GM13976 (cell line): ENCODE results near the gene RAB34.

Source experiments
- DNase-seq: peaks from one replicate; pipeline ENCODE4 v3.0.0; 2012; ENCODE audit warnings: low spot score
- in situ Hi-C: fragments of 300-500 bp; cut with MboI; formaldehyde crosslinking; loops from one replicate; pipeline ENCODE4 v1.12.0; 2022; ENCODE audit warnings: low sequenced_read_pairs, mixed read lengths, inconsistent platforms; ENCODE audit not compliant: unreplicated experiment
- TF ChIP-seq, protein P1 (sequence below): IDR thresholded peaks from 2 replicates; pipeline ENCODE4 v1.5.1; 2012; ENCODE audit warnings: borderline replicate concordance, mild to moderate bottlenecking; ENCODE audit not compliant: insufficient read depth; ENCODE audit errors: extremely low read depth, missing control alignments, control extremely low read depth

RAB34 gene

DNA sequence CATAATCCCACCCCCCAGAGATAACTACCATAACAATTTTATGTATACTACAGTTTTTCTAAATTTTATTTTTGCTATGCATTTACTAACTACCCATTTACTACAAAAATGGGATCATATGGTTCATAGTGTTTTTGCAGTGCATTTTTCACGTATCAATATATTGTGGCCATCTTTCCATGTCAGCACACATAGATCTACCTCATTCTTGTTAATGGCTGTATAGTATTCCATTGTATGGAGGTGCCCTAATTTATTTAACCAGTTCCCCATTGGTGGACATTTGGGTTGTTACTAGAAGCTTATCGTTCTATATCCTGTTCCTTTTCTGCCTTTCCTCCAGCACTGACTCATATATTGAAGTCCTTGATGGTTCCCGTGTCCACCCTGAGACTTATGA, 28.7 kb downstream of the RAB34 start:
- TF ChIP-seq, protein P1, sequence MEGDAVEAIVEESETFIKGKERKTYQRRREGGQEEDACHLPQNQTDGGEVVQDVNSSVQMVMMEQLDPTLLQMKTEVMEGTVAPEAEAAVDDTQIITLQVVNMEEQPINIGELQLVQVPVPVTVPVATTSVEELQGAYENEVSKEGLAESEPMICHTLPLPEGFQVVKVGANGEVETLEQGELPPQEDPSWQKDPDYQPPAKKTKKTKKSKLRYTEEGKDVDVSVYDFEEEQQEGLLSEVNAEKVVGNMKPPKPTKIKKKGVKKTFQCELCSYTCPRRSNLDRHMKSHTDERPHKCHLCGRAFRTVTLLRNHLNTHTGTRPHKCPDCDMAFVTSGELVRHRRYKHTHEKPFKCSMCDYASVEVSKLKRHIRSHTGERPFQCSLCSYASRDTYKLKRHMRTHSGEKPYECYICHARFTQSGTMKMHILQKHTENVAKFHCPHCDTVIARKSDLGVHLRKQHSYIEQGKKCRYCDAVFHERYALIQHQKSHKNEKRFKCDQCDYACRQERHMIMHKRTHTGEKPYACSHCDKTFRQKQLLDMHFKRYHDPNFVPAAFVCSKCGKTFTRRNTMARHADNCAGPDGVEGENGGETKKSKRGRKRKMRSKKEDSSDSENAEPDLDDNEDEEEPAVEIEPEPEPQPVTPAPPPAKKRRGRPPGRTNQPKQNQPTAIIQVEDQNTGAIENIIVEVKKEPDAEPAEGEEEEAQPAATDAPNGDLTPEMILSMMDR, result no peak
- DNase-seq, result no peak
- in situ Hi-C loops, result no loop called here

GRCh38 chr17:28688481-28688880, 29.2 kb downstream of the RAB34 start:
- in situ Hi-C loops, result no loop called here

DNA sequence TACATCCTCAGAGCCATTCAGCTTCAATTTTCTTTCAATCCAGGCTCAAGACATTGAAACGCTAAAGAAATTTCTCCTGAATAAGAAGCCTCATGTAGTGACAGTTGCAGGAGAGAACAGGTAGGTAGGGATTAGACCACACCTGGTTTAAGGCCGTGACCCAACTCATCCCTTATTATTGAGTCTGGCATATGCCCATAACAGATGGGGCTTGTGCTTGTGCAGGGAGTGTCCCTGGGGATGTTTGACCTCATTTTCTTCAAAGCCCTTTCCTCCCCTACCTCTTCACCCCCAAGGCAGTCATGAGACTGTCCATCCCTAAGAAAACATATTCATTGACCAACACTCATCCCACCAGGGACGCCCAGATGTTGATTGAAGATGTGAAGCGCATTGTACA, 31.4 kb downstream of the RAB34 start:
- TF ChIP-seq, protein P1, result no peak
- in situ Hi-C loops, result no loop called here
- no peak for DNase-seq

More at GRCh38 chr17:28688481-28688880, 29.2 kb downstream of the RAB34 start:
- DNase-seq, result no peak
- TF ChIP-seq, protein P1, result no peak

DNA sequence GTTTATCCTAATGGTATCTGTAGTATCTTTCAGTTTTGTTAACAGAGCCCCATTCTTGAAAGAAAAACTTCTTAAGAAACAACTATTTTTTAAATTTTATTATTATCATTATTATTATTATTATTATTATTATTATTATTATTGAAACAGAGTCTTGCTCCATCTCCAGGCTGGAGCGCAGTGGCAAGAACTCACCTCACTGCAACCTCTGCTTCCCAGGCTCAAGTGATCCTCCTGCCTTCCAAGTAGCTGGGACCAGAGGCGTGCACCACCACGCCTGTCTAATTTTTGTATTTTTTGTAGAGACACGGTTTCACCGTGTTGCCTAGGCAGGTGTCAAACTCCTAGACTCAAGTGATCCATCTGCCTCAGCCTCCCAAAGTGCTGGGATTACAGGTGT, 32.3 kb downstream of the RAB34 start:
- TF ChIP-seq, protein P1, result no peak
- no peak for DNase-seq
- in situ Hi-C loops, result no loop called here

DNA sequence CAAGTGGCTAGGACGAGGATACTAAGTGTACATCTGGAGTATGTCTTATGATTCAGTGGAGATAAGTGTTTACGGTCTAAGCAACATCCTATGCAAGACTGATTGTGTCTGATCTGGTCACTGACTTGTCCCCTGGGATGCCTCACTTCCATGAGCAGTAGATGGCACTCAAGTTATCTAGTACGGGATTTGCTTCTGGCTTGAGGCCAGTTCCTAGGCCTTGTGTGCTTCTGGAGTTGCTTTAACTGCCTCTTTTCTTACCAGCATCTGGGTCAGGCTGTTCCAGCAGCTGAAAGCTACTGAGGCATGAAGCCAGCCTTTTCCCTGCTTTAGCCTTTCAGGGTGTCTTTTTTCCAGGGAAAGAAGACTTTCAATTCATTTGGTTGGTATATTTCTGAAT, 32.7 kb downstream of the RAB34 start:
- TF ChIP-seq, protein P1, result no peak
- in situ Hi-C loops, result no loop called here
- no peak for DNase-seq

DNA sequence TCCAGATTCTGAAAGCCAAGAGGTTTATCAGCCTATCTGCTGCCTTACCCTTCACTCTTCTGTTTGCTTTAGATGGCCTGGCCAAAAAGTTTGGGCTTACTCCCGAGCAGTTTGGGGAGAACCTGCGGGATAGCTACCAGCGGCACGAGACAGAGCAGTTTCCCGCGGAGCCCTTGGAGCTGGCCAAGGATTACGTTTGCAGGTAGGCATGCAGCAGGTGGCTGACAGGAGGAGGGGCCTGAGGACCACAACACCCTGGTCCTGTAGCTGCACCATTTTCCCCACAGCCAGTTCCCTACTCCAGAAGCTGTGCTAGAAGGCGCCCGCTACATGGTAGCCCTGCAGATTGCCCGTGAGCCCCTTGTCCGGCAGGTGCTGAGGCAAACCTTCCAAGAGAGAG, 35.0 kb downstream of the RAB34 start:
- in situ Hi-C loops, result no loop called here
- no peak for DNase-seq
- TF ChIP-seq, protein P1, result no peak

DNA sequence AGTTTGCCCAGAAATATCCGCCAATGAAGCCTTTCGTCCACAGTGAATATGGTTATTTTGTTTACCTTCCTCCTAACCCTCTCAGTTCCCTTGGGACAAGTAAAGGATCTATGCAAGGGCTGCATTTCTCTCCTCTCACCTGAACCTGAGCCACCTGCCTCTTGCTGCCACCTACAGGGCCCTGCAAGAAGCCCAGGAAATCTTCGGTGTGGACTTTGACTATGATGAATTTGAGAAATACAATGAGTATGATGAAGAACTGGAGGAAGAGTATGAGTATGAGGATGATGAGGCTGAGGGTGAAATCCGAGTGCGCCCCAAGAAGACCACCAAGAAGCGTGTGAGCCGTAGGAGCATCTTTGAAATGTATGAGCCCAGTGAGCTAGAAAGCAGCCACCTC, 41.7 kb downstream of the RAB34 start:
- no peak for DNase-seq
- in situ Hi-C loops, result no loop called here
- TF ChIP-seq, protein P1, result no peak
